K562 (cell line): ENCODE measurements around the gene SHC1. TPM values are rescaled to one million over a fixed set of nuclear protein-coding genes. Genes with fewer than 3 reads are reported as not detected.

ENCODE experiments used
- CBX8 ChIP-seq: fragments of 200-600 bp; sonication (generic); IDR thresholded peaks from 2 replicates; pipeline ENCODE4 v1.6.1; 2012; ENCODE audit warnings: borderline replicate concordance, mixed run types, low read depth, mild to moderate bottlenecking, moderate library complexity, mixed read lengths, low read length, control low read depth, inconsistent platforms; ENCODE audit not compliant: poor library complexity, severe bottlenecking; ENCODE audit errors: extremely low read depth
- CEBPZ ChIP-seq: fragments of 150-350 bp; IDR thresholded peaks from 2 replicates; pipeline ENCODE4 v1.6.1; 2014; ENCODE audit warnings: low read depth, mild to moderate bottlenecking, low read length, borderline replicate concordance
- HNRNPL ChIP-seq: fragments of 200-400 bp; formaldehyde crosslinking; IDR thresholded peaks from 2 replicates; pipeline ENCODE4 v1.6.1; 2017; ENCODE audit warnings: low read depth, mild to moderate bottlenecking, low read length
- HOMEZ ChIP-seq: fragments of 250-450 bp; sonication (Bioruptor Pico); IDR thresholded peaks from 2 replicates; pipeline ENCODE4 v1.4.0; 2020; ENCODE audit warnings: mild to moderate bottlenecking, moderate library complexity
- TCFL5 ChIP-seq: fragments of 250-450 bp; sonication (Bioruptor Pico); conservative IDR thresholded peaks from 2 replicates; pipeline ENCODE4 v1.6.1; 2021; ENCODE audit warnings: mild to moderate bottlenecking, moderate library complexity, matching md5 sums
- ZNF197 ChIP-seq: fragments of 200-800 bp; sonication (Bioruptor generic); IDR thresholded peaks from 2 replicates; pipeline ENCODE4 v1.6.1; 2016; ENCODE audit warnings: low read depth, missing genetic modification characterization, missing compliant biosample characterization
- ZNF280A ChIP-seq: fragments of 450-650 bp; IDR thresholded peaks from 2 replicates; pipeline ENCODE4 v1.6.1; 2018; ENCODE audit warnings: mild to moderate bottlenecking, low read depth; ENCODE audit not compliant: partially characterized antibody
- polyA plus RNA-seq, 8 experiments: library from polyadenylated mRNA; depleted of rRNA in 4 of 8; stranded (reverse) in 5 of 8; unstranded in 3 of 8; fragments of >200 nt; fragmentation: Nextera tagmentation in 2 of 8; fragmentation: Illumina TruSeq in 1 of 8; extraction: Ambion mirVana in 2 of 8; extraction: Trizol in 1 of 8; gene quantifications; 2 replicates each; pipeline versions ENCODE4 v1.2.1 to v1.2.3, GENCODE V29; 2011 to 2014; ENCODE audit warnings: inconsistent platforms in 1 of 8, missing spikeins in 1 of 8
- total RNA-seq, 7 experiments: library from RNA; depleted of rRNA in 6 of 7; stranded (reverse); fragments of >200 nt in 6 of 7; fragmentation: Illumina TruSeq in 2 of 7; extraction: Trizol in 2 of 7; gene quantifications; 2 replicates each; pipeline versions ENCODE4 v1.2.1 to v1.2.3, GENCODE V29; 2011 to 2021; ENCODE audit warnings: low replicate concordance in 1 of 7

SHC1 gene
- total and polyA plus RNA-seq, 9 of the 15 experiments (the other 6 are each of a cell fraction or from before 2014, with no cell fraction given) = 4.1 to 113 (median 51.9) TPM

GRCh38 chr1:155000726-155001424, 30.3 kb upstream of the SHC1 start (continued):
- no peak for TF ChIP-seq ZNF280A
- TF ChIP-seq TCFL5 = 0 out of 2 replicates have a peak, but pooled peaks have one; percentile 36
- no peak for TF ChIP-seq CEBPZ
- TF ChIP-seq HNRNPL = peak; percentile 73
- no peak for TF ChIP-seq CBX8
- 0 out of 2 replicates have a peak, but pooled peaks have one; percentile 18 for TF ChIP-seq HOMEZ (CRISPR knock-in tag)
- TF ChIP-seq ZNF197 = peak; percentile 27; the same call in 1 of the 2 replicates
